MCF 10A (cell line): ENCODE results near the gene DEGS1. TPM values are rescaled to one million over a fixed set of nuclear protein-coding genes. Genes with fewer than 3 reads are reported as not detected.
A peak's percentile ranks its signal among the peaks of the same experiment; 100 is the strongest.

ENCODE experiments used
- BruUV-seq: library from RNA; stranded (reverse); fragments of 400-500 nt; replicated peaks from 2 replicates; lab custom pipeline; 2021; lab: Mats Ljungman, UMichigan
- CTCF ChIA-PET: fragments of 300-600 bp; sonication (Branson Sonifier 250); formaldehyde crosslinking; extraction: SDS; loops from one replicate; lab custom pipeline; 2021; ENCODE audit warnings: antibody characterized with exemption, inconsistent platforms; lab: Yijun Ruan, JAX
- POLR2A ChIA-PET: fragments of 300-600, 350-650 bp; sonication (Branson Sonifier 250); formaldehyde crosslinking; extraction: SDS; loops from one replicate; lab custom pipeline; 2020; ENCODE audit warnings: antibody characterized with exemption, inconsistent platforms; lab: Yijun Ruan, JAX
- DNase-seq: peaks from one replicate; pipeline ENCODE4 v3.0.0-alpha.2; 2018; ENCODE audit not compliant: unreplicated experiment
- H3K27ac Mint-ChIP-seq: one replicate; pipeline ENCODE4 v1.8.0; 2022; ENCODE audit warnings: mild to moderate bottlenecking, low read depth, mixed read lengths; ENCODE audit not compliant: unreplicated experiment
- H3K27me3 Mint-ChIP-seq: one replicate; pipeline ENCODE4 v1.8.0; 2022; ENCODE audit warnings: mixed read lengths; ENCODE audit not compliant: insufficient read depth, unreplicated experiment
- H3K36me3 Mint-ChIP-seq: one replicate; pipeline ENCODE4 v1.8.0; 2022; ENCODE audit warnings: mild to moderate bottlenecking, moderate library complexity, mixed read lengths; ENCODE audit not compliant: insufficient read depth, unreplicated experiment
- H3K4me1 Mint-ChIP-seq: one replicate; pipeline ENCODE4 v1.8.0; 2022; ENCODE audit warnings: mixed read lengths; ENCODE audit not compliant: insufficient read depth, unreplicated experiment
- H3K4me3 Mint-ChIP-seq: one replicate; pipeline ENCODE4 v1.8.0; 2022; ENCODE audit warnings: mild to moderate bottlenecking, moderate library complexity, mixed read lengths; ENCODE audit not compliant: unreplicated experiment
- H3K9me3 Mint-ChIP-seq: one replicate; pipeline ENCODE4 v1.8.0; 2022; ENCODE audit warnings: mixed read lengths; ENCODE audit not compliant: unreplicated experiment
- CTCF ChIP-seq: fragments of 200-600 bp; IDR thresholded peaks from one replicate; pipeline ENCODE4 v1.8.0; 2022; ENCODE audit warnings: antibody characterized with exemption, mild to moderate bottlenecking; ENCODE audit not compliant: unreplicated experiment
- intact Hi-C: fragments of 100-400 bp; cut with micrococcal nuclease; formaldehyde crosslinking; loops from 2 replicates; pipeline ENCODE4 v1.14.1; 2022
- total RNA-seq: library from RNA; stranded (reverse); gene quantifications from 2 replicates; pipeline ENCODE4 v1.2.3, GENCODE V29; 2022

The DEGS1 gene
- total RNA-seq, 1 experiment from 2014 or later: 99.1 TPM

- intact Hi-C loops: loop anchor here (1.0 to 5.0 kb wide), 2 partner anchors 162 to 474 kb away; no protein-coding TSS in a partner anchor
- DNase-seq: peak; percentile 71
- Mint-ChIP-seq H3K4me3 (no peak overlapping the region), H3K4me1 (peaks cover 12% of the 10 kb centered on the region), H3K9me3 (no peaks in the 10 kb centered on the region), H3K36me3 (peaks cover 6% of the 10 kb centered on the region), H3K27me3 (peaks cover 25% of the 10 kb centered on the region), H3K27ac (no peak overlapping the region)
- ChIA-PET CTCF (interaction anchor here (0.6 to 3.2 kb wide), 21 partner anchors 8 to 262 kb away, joined by 3 to 16 read pairs (median 4); no protein-coding TSS in a partner anchor), POLR2A (interaction anchor here (0.5 to 2.7 kb wide), 5 partner anchors 13 to 78 kb away, joined by 3 to 16 read pairs (median 7); partner anchors contain the start of gene DEGS1)
- TF ChIP-seq CTCF: peak; percentile 32
- BruUV-seq: no TSS peak
Measured at GRCh38 chr1:224170748-224171478, 12.1 kb upstream of the DEGS1 start.

DNA sequence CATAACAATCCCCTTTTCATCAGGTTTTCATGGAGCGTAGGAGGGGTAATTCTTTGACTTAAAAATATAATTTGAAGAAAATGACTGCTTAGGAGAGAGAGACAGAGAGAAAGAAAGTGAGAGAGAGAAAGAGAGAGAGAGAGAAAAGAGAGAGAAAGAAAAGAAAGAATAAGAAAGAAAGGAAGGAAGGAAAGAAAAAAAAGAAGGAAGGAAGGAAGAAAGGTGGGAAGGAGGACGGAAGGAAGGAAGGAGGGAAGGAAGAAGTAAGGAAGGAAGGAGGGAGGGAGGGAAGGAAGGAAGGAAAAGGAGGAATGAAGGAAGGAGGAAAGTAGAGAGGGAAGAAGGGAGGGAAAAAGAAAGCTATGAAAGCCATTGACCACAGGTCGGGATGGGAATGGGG is 10.8 kb upstream of the DEGS1 start:
- ChIA-PET CTCF (interaction anchor here (0.6 to 1.1 kb wide), 2 partner anchors 138 to 140 kb away, joined by 4 read pairs; no protein-coding TSS in a partner anchor), POLR2A (interaction anchor here (0.9 to 3.6 kb wide), 2 partner anchors 11 to 34 kb away, joined by 3 to 28 read pairs; partner anchors contain the start of gene DEGS1)
- no peak for DNase-seq
- H3K9me3 Mint-ChIP-seq: no peaks in the 10 kb centered on the region
- peaks cover 25% of the 10 kb centered on the region for H3K27me3 Mint-ChIP-seq
- peaks cover 6% of the 10 kb centered on the region for H3K36me3 Mint-ChIP-seq
- H3K4me3 Mint-ChIP-seq: no peak overlapping the region
- intact Hi-C loops: loop anchor here (5.0 kb wide), 1 partner anchor 475 kb away; no protein-coding TSS in a partner anchor
- peaks cover 12% of the 10 kb centered on the region for H3K4me1 Mint-ChIP-seq
- no TSS peak for BruUV-seq
- H3K27ac Mint-ChIP-seq: no peak overlapping the region
- TF ChIP-seq CTCF: no peak

DNA sequence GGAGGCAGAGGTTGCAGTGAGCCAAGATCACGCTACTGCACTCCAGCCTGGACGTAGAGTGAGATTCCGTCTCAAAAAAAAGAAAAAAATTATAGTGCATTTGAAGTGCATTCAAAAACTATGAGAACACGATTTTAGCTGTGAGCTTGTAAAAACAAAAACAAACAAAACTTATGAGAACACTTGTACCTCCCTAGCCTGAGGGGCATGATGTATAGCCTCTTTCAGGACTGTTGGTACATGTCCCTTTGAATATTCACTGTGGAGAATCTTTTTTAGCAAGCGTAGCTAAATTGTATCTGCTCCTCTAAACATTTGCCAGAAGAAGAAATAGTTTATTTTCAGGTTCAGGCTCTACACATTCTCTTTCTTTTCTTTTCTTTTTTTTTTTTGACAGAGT is 9.5 kb upstream of the DEGS1 start:
- peaks cover 12% of the 10 kb centered on the region for H3K4me1 Mint-ChIP-seq
- no peaks in the 10 kb centered on the region for H3K9me3 Mint-ChIP-seq
- ChIA-PET CTCF (interaction anchor here (0.5 to 1.3 kb wide), 8 partner anchors 9 to 827 kb away, joined by 3 to 5 read pairs (median 4); no protein-coding TSS in a partner anchor), POLR2A (interaction anchor here (0.5 to 3.6 kb wide), 5 partner anchors 9 to 1910 kb away, joined by 3 to 28 read pairs (median 4); partner anchors contain the start of genes DEGS1 and NVL)
- H3K4me3 Mint-ChIP-seq: peak overlapping the region; percentile 3
- TF ChIP-seq CTCF: no peak
- H3K36me3 Mint-ChIP-seq: peaks cover 6% of the 10 kb centered on the region
- BruUV-seq: no TSS peak
- intact Hi-C loops: loop anchor here (5.0 kb wide), 1 partner anchor 476 kb away; no protein-coding TSS in a partner anchor
- H3K27ac Mint-ChIP-seq: no peak overlapping the region
- peaks cover 25% of the 10 kb centered on the region for H3K27me3 Mint-ChIP-seq
- no peak for DNase-seq

- peaks cover 16% of the 10 kb centered on the region for H3K27me3 Mint-ChIP-seq
- no peak for DNase-seq
- H3K4me1 Mint-ChIP-seq: peaks cover 7% of the 10 kb centered on the region
- no peak for TF ChIP-seq CTCF
- ChIA-PET POLR2A (interaction anchor here (0.6 to 1.2 kb wide), 2 partner anchors 25 to 154 kb away, joined by 3 read pairs; partner anchors contain the start of gene NVL), CTCF (interaction anchor here (0.6 kb wide), 2 partner anchors 54 to 57 kb away, joined by 3 to 4 read pairs; no protein-coding TSS in a partner anchor)
- peaks cover 6% of the 10 kb centered on the region for H3K36me3 Mint-ChIP-seq
- no peak overlapping the region for H3K4me3 Mint-ChIP-seq
- no TSS peak for BruUV-seq
- no peak overlapping the region for H3K27ac Mint-ChIP-seq
- intact Hi-C loops: no loop called here
- H3K9me3 Mint-ChIP-seq: no peaks in the 10 kb centered on the region
Measured at GRCh38 chr1:224175617-224176016, 7.4 kb upstream of the DEGS1 start.
